ENCODE results near the gene CD7.
A peak's percentile ranks its signal among the peaks of the same experiment; 100 is the strongest.

Gene CD7

GRCh38 chr17:82314012-82314726 is 3.2 kb downstream of the CD7 start:
- no peak for DNase-seq

DNA sequence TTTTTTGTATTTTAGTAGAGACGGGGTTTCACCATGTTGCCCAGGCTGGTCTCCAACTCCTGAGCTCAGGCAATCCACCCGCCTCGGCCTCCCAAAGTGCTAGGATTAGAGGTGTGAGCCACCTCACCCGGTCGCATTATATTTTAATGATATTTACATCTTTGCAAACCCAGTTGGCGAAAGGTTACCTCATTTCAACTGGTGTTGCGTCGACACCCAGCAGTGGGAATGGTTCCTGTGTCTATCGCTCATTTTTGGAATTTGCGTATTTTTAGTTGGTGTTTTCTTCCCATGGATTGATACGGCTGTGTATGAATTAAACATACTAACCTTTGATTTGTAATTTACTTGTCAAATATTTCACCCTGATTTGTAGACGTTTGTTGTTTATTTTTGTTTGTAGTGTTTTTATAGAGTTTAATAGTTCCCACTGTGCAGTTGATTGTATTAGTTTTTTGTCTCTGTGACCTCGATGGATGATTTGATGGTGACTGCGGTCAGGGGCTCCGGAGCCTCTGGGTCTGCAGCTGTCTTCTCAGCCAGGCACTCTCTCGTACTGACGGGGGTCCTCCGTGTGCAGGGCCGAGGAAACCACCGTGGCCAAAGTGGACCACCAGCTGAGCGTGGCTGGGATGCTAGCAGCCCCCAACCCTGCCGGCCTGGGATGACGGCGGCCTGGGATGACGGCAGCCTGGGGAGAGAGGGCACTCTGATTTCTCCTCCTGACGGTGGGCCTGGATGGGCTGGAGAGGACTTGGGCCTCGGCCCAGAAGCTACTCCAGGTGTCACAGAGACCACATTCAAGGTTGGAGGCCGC is 4.0 kb downstream of the CD7 start:
- DNase-seq = no peak

DNA sequence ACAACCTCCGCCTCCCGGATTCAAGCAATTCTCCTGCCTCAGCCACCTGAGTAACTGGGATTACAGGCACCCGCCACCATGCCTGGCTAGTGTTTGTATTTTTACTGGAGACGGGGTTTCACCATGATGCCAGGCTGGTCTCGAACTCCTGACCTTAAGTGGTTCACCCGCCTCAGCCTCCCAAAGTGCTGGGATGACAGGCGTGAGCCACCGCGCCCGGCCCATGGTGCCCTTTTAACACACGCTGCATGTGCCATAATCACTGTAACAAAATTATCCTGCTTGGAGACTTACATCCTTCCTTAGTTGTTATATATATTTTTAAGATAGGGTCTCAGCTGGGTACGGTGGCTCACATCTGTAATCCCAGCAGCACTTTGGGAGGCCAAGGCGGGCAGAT is 5.4 kb downstream of the CD7 start:
- DNase-seq = no peak

DNA sequence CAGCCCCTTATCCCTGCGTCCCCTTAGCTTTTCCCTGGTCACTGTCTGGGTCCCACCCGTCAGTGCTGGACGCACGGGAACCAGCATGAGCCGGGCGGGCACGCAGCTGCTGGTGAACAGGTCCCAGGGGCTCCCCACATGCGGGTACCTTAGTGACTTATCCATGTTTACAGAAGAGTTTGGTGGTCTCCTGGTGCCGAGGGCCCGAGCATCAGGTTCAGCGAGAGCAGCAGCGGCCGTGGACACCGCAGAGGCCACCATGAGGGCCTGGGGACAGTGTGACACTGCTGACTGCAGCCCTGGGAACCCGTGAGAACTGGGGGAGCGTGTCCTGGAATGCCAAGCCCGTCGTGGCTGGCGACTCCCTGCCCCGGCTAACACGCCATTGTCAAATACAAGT is 6.5 kb downstream of the CD7 start:
- DNase-seq = no peak

DNA sequence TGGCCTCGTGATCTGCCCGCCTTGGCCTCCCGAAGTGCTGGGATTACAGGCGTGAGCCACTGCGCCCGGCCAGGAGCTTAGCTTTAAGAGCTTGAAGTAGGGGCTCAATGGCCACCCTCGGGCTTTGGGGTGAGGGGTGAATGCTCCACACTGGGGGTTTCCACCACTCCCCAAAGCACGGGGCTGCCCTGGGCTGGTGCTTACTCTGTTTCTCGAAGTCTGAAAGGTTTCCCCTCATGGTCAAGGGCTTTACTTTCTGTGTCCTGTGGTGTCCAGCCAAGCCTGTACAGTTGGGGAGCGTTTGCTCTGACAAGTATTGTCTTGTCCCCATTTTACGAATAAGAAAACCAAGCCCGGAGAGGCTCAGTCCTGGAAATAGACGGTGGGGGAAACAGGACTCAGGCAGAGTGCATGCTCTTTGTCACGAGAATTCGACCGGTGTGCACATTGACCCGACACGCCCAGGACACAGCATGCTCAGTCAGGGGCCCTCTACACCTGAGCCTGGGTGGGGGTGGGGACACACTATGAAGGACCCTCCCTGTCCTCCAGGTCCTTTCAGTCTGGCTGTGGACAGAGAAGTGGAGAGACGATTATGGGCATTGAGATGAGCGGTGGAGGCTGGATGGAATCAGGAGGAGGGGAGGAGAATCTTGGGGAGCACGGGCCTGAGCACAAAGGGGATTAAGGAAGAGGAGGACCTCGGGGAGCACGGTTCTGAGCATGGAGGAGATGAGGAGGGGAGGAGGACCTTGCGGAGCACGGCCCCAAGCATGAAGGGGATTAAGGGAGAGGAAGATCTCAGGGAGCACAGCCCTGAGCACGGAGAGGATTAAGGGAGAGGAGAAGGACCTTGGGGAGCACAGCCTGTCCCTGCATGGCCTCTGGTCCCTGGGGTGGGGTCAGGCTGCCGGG is 7.5 kb downstream of the CD7 start:
- DNase-seq = no peak

- DNase-seq = no peak
Observed at GRCh38 chr17:82305727-82306300, 11.6 kb downstream of the CD7 start.

- DNase-seq = no peak
Observed at GRCh38 chr17:82304826-82305726, 12.3 kb downstream of the CD7 start.

DNA sequence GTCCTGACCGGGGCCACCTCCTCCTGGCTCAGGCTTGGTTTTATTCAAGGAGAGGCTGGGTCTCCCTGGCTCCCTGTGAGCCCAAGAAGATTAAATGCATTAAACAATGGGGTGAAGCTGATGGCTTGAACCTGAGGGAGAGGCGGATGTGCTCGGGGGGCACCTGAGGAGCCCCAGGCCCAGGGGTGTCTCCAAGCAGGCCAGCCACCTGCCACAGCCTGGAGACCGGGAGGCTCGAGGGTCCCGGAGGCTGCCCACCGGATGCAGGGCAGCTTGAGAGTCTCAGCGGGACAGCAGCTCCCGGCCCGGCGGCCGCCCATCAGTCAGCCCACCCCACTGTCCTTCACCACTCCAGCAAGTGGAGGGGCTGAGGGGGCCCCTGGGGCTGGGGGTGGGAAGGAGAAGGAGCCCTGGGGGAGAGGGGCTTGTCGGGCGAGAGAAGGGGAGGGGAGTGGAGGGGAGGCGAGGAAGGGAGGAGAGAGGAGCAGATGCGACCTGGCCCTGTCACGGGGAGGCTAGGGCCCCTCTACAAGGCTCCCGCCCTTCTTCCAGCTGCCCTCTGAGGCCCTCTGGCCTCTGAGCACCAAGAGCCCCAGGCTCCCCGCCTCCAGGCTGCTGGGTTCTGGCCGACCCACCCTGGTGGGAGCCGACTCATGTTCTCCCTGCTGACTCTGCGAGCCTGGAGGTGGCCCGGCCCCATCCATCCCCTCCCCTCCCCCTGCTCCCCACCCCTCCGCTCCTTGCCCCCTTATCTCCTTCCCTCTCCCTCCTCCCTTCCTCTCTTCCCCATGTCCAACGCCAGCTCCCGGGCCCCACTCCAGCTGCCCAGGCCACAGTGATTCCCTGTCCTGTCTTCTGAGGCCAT is 13.2 kb downstream of the CD7 start:
- no peak for DNase-seq

DNA sequence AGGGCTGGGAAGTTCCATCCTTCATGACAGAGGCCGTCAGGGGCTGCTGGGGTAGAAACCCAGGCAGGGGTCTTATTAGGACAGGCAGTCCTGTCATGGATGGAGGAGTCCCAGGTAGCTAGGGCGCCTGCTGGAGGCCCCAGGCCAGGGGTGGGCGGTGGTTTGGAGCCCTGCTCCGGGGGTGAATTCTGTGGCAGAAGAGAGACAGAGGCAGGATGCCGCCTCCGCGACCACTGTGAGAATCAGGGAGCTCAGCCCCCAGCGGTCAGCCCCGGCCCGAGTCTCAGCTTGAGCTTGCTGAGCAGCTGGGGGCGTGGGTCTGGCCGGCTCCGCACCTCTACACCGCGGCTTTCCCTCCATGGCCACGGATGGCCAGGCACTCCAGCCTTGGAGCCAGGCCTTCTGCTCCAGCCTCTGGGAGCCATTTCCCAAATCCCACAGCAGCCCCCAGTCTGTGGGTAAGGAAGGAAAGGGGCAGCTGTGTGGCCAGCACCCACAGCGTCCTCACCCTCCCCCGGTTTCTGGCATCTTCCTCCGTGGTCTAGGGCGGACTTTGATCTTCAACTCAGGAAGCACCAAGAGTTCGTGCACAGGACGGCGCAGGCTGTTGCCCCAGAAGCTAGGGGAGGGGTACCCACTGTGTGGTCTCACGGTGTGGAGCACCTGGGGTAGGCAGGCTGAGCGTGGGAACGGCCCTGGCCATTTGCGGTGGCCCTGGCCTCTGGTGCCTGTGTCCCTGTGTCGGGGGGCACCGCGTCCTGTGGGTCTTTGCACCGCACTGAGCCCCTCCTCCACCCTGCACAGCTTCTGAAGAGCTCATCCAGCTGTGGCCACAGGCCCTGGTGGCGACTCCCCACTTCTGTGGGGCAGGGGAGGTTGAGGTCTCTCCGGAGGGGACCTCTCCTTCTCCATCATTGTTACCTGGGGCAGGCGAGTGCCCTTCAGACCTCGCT is 14.1 kb downstream of the CD7 start:
- no peak for DNase-seq

- no peak for DNase-seq
Observed at GRCh38 chr17:82302568-82302963, 14.8 kb downstream of the CD7 start.

DNA sequence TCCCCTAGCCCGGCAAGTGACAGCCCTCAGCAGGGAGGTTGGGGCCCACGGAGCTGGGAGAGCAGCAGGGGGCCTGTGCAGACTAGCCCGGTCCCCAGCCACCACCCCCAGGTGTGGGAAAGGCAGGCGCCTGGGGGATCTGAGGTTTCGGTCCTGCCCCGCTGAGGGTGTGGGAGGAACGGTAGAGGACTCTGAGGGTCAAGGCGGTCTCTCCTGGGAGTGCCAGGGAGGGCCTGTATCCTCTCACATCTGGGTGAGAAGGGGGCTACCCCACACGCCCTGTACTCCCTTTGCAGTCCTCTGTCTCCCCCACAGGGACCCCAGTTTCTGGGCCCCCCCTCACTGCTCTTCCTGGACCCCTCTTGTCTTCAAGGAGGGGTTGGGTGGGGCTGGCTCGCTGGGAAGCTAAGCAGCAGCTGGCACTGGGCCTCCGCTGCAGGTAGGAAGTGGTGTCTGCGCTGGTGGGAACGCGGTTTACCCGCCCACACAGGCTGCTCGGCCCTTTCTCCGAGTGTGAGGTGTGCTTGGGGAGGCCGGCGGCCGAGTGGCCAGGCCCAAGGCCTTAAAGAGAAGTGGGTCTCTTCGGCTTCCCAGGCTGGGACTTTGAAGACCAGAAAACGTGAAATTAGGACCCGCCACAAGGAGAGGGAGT is 15.4 kb downstream of the CD7 start:
- DNase-seq = peak in 1 of 2 donors; percentile 26

DNA sequence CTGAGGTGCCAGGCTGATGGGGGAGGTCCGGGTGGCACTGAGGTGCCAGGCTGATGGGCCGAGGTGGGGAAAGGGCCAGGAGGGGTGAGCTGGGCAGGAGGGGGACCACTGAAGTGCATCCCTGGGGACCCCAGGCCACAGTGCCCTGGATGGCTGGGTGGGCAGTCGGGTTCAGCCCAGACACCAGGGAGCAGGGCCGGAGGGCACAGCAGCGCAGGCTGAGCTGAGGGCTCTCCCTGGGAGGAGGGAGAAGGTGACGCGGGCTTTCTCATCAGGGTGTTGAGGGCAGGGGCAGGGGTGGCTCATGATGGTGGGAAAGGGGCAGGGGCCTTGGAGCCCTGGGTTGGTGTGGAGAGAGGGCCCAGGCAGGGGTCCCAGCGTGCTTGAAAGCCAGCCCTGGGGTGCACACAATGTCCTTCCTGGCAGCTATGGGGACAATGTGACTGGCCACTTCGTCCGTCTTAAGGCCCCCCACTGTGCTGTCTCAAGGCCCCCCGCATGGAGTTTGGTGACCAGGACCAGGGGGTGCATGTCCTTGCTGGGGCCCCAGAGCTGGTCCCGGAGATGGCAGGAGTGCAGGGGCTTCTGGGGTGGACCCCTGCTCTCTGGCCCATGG is 16.0 kb downstream of the CD7 start:
- DNase-seq = no peak

DNA sequence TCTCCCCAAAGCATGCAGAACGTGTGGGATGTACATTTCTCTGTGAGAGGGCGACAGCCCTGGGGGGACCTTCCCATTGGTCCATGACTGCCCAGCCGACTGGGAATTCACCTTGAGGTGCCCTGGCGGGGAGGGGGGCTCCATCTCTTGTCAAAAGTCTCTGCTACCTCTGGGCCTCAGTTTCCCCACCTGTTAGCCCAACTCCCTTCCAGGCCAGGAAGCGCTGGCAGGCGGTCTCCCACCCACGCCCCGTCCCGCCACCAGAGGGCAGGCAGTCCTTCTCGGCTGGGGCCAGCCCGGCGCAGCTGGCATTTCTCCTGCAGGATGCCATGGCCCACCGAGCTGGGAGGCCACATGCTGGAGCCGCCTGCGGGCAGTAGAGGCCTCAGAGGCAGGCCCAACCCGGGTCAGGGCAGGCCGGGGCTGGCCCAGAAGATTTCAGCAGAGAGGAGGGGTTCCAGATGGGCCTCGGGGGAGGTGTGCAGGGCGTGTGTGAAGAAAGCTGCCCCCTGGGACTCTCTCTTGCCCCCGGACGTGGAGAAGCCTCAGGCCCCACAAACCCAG is 16.6 kb downstream of the CD7 start:
- peak; percentile 37 to 53 for DNase-seq

- DNase-seq = no peak
Observed at GRCh38 chr17:82300228-82300627, 17.2 kb downstream of the CD7 start.

- DNase-seq = no peak
Observed at GRCh38 chr17:82299452-82299851, 18.0 kb downstream of the CD7 start.

- no peak for DNase-seq
Observed at GRCh38 chr17:82298538-82299421, 18.6 kb downstream of the CD7 start.
